Astrocyte of the spinal cord (primary cell): ENCODE data around the gene KIAA1328.

ENCODE experiments used
- DNase-seq: peaks from one replicate; pipeline ENCODE4 v3.0.0; 2011; ENCODE audit warnings: low read depth, low spot score
- H3K4me3 ChIP-seq: 2 replicates; pipeline ENCODE4 v1.5.1; 2011; ENCODE audit warnings: low read depth, mild to moderate bottlenecking, low read length, moderate library complexity
- in situ Hi-C: cut with HindIII; loops from 2 replicates; pipeline ENCODE4 v1.10.0; 2017; ENCODE audit warnings: low sequenced_read_pairs
- TF ChIP-seq, protein P1 (sequence below): IDR thresholded peaks from 2 replicates; pipeline ENCODE4 v1.5.1; 2012; ENCODE audit warnings: low read depth, mild to moderate bottlenecking, low read length, inconsistent platforms

The KIAA1328 gene

DNA sequence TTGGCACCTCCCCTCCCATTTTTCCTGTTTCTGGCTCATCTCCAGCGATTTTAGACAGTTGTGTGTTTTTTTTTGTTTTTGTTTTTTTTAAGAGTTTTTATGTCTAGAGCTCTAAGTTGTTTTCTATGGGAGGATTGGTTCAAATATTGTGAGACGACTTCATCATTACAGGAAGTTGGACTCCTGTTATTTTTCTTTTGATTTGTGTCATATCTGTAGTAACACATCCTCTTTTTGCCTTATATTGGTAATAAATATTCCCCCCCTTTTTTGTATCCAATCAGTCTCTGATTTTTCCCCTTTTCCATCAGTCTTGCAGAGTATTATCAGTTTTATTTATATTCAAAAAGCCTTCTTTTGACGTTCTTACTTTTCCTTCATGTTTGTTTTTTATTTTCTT is 89.0 kb downstream of the KIAA1328 start:
- in situ Hi-C loops = no loop called here
- no peak overlapping the region for H3K4me3 ChIP-seq
- no peak for DNase-seq
- TF ChIP-seq, protein P1, sequence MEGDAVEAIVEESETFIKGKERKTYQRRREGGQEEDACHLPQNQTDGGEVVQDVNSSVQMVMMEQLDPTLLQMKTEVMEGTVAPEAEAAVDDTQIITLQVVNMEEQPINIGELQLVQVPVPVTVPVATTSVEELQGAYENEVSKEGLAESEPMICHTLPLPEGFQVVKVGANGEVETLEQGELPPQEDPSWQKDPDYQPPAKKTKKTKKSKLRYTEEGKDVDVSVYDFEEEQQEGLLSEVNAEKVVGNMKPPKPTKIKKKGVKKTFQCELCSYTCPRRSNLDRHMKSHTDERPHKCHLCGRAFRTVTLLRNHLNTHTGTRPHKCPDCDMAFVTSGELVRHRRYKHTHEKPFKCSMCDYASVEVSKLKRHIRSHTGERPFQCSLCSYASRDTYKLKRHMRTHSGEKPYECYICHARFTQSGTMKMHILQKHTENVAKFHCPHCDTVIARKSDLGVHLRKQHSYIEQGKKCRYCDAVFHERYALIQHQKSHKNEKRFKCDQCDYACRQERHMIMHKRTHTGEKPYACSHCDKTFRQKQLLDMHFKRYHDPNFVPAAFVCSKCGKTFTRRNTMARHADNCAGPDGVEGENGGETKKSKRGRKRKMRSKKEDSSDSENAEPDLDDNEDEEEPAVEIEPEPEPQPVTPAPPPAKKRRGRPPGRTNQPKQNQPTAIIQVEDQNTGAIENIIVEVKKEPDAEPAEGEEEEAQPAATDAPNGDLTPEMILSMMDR = no peak

DNA sequence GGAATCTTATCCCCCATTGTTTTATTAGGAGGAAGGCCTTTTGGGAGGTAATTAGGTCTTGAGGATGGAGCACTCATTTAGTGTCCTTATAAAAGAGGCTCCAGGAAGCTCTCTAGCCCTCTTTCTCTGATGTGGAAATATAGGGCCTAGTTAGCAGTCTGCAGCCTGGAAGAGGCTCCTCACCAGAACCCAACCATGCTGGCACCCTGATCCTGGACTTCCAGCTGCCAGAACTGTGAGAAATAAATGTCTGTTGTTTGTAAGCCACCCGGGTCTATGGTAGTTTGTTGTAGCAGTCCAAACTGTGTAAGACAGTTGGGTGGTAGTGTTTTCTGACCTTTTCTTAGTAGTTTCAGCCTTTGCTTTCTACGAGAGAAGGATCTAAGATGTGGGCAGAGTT is 100.7 kb downstream of the KIAA1328 start:
- no peak for DNase-seq
- in situ Hi-C loops = no loop called here
- TF ChIP-seq, protein P1 = no peak
- H3K4me3 ChIP-seq = no peak overlapping the region

DNA sequence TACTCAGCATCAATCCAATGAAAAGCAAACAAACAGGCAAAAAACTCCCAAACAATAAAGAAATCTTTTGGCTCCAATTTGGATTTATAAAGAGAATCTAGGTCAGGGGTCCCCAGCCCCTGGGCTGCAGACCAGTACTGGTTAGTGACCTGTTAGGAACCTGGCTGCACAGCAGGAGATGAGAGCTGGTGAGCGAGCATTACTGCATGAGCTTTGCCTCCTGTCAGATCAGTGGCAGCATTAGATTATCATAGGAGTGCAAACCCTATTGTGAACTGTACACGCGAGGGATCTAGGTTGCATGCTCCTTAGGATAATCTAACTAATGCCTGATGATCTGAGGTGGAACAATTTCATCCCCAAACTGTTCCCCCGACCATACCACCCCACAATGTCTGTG is 102.2 kb downstream of the KIAA1328 start:
- DNase-seq = no peak
- TF ChIP-seq, protein P1 = no peak
- in situ Hi-C loops = no loop called here
- no peak overlapping the region for H3K4me3 ChIP-seq

DNA sequence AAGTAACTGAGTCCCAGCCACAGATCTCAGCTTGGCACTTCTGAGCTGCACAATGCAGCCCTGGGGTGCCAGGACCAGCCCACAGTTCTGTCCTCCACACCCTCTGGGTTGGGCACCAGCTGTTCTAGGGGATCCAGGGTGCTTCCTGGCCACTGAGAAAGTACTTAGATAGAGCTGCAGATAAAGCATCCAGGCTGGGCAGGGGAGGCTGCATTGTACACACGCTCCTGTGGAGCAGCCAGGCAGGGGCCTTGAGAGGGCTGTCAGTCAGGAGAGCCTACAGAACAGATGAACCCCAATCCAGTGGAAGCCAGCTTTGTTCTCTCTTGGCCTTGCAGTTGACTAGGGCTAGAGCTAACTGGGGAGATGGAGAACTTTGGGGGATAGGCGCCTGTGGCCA is 104.6 kb downstream of the KIAA1328 start:
- no peak overlapping the region for H3K4me3 ChIP-seq
- TF ChIP-seq, protein P1 = no peak
- DNase-seq = no peak
- in situ Hi-C loops = no loop called here

DNA sequence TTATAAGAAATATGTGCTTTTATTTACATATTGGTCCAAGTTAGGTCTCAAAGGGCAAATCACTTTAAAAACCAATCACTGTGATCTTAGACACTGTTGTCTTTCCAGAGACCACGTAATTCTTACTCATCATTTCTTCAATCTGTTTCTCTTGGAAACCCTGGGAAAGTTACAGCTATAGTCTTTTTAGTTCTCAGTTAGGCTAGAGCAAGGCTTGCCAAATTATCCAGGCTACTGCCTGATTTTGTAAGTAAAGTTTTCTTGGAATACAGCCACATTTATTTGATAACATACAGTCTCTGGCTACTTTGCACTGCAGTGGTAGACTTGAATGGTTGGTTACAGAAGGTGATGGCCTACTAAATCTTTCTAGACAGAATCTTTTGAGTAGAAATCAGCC is 106.0 kb downstream of the KIAA1328 start:
- no peak overlapping the region for H3K4me3 ChIP-seq
- peak; percentile 86 for DNase-seq
- in situ Hi-C loops = no loop called here
- TF ChIP-seq, protein P1 = no peak

DNA sequence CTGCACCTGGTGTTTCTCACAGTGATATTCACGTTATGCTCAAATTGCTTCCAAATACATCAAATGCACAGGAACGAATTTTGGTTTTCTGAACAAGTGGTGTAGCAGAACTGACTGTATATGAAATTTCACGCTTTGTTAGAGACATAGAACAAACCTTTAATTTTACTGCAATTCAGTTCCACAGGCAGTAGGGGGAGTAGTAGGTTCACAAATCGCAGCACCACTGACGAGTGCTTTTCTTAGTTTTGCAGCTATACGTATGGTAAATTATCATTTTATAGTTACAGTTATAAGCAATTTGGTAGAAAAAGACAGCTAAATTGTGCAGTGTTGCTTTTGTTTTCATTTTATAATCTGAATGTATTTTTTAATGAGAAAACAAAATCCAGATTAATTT is 113.3 kb downstream of the KIAA1328 start:
- TF ChIP-seq, protein P1 = peak; percentile 65
- DNase-seq = peak; percentile 48
- H3K4me3 ChIP-seq = no peak overlapping the region
- in situ Hi-C loops = no loop called here

DNA sequence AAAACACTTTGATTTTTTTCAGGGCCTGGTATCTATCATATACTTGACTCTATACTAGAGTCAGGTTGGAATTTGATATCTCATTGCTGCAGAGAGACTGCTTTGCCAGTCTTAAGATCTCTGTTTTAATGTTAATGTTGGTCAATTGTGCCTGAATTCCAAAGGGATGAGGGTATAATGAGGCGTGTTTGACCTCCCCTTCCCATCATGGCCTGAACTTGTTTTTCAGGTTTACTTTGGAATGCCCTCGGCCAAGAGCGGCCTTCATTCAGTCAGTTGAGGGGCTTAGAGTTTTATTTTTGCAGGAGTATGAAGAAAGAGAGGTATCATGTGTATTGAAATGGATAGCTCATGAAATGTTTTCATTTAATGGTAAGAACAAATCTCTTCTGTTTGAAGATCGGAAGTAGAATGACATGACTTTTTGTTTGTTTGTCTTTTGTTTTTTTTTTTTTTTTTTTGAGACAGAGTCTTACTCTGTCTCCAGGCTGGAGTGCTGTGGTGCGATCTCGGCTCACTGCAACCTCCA is 119.0 kb downstream of the KIAA1328 start:
- no peak overlapping the region for H3K4me3 ChIP-seq
- TF ChIP-seq, protein P1 = no peak
- DNase-seq = no peak
- in situ Hi-C loops = no loop called here
